Upper lobe of right lung (tissue), 1 donor: Measurements from ENCODE around the gene RHO. TPM values are rescaled to one million over a fixed set of nuclear protein-coding genes. Genes with fewer than 3 reads are reported as not detected.

ENCODE experiments used
- ATAC-seq: fragments of 200-7000 bp; cut with Tn5 transposase; one replicate; pipeline ENCODE4 v1.9.1; 2020; ENCODE audit warnings: mild to moderate bottlenecking, moderate library complexity
- DNase-seq: peaks from one replicate; pipeline ENCODE4 v3.0.0-alpha.2; 2020
- H3K27ac ChIP-seq: fragments of 200-600 bp; one replicate; pipeline ENCODE4 v1.8.0; 2022
- H3K27me3 ChIP-seq: fragments of 200-600 bp; one replicate; pipeline ENCODE4 v1.8.0; 2022; ENCODE audit warnings: mild to moderate bottlenecking
- H3K36me3 ChIP-seq: fragments of 200-600 bp; one replicate; pipeline ENCODE4 v1.8.0; 2022
- H3K4me1 ChIP-seq: fragments of 200-600 bp; one replicate; pipeline ENCODE4 v1.8.0; 2022
- H3K4me3 ChIP-seq: fragments of 200-600 bp; one replicate; pipeline ENCODE4 v1.8.0; 2022; ENCODE audit warnings: mild to moderate bottlenecking
- H3K9me3 ChIP-seq: fragments of 200-600 bp; one replicate; pipeline ENCODE4 v1.8.0; 2022
- CTCF ChIP-seq: fragments of 200-600 bp; IDR thresholded peaks from one replicate; pipeline ENCODE4 v1.8.0; 2022; ENCODE audit warnings: antibody characterized with exemption
- intact Hi-C: fragments of 100-400 bp; cut with DNase I; formaldehyde crosslinking; loops from one replicate; pipeline ENCODE4 v1.11.0; 2022
- total RNA-seq: library from RNA; stranded (reverse); fragmentation: NEBNext Ultra II Directional; extraction: Animal tissue kit (Norgen Biotek cat#: 25700); gene quantifications from one replicate; pipeline ENCODE4 v1.2.1, GENCODE V29; 2021
- donor health status: DM: no; HTN: yes; CAD: no; lungs with severe emphysema.

Gene RHO
- total RNA-seq, 1 donor from 2014 or later: not detected

GRCh38 chr3:129564981-129565644, 36.7 kb downstream of the RHO start:
- ATAC-seq (peak; percentile 3), DNase-seq (no peak)
- Histone ChIP-seq H3K36me3 (peaks cover 98% of the 10 kb centered on the region), H3K9me3 (no peaks in the 10 kb centered on the region), H3K27ac (peak overlapping the region; percentile 6), H3K4me1 (peaks cover 56% of the 10 kb centered on the region), H3K4me3 (no peak overlapping the region), H3K27me3 (no peaks in the 10 kb centered on the region)
- intact Hi-C loops: no loop called here
- TF ChIP-seq CTCF: no peak

GRCh38 chr3:129565902-129566301, 37.5 kb downstream of the RHO start:
- no peaks in the 10 kb centered on the region for H3K9me3 ChIP-seq
- no peak for ATAC-seq
- TF ChIP-seq CTCF: no peak
- H3K4me1 ChIP-seq: peaks cover 48% of the 10 kb centered on the region
- H3K4me3 ChIP-seq: no peak overlapping the region
- H3K27me3 ChIP-seq: no peaks in the 10 kb centered on the region
- H3K36me3 ChIP-seq: peaks cover 100% of the 10 kb centered on the region
- DNase-seq: no peak
- no peak overlapping the region for H3K27ac ChIP-seq
- intact Hi-C loops: no loop called here

GRCh38 chr3:129567176-129567705, 38.8 kb downstream of the RHO start:
- peaks cover 100% of the 10 kb centered on the region for H3K36me3 ChIP-seq
- intact Hi-C loops: no loop called here
- no peak for ATAC-seq
- no peak for TF ChIP-seq CTCF
- H3K9me3 ChIP-seq: no peaks in the 10 kb centered on the region
- H3K4me1 ChIP-seq: peaks cover 35% of the 10 kb centered on the region
- H3K27me3 ChIP-seq: no peaks in the 10 kb centered on the region
- no peak overlapping the region for H3K27ac ChIP-seq
- H3K4me3 ChIP-seq: no peak overlapping the region
- DNase-seq: no peak

GRCh38 chr3:129567939-129568338, 39.5 kb downstream of the RHO start:
- ATAC-seq (no peak), DNase-seq (no peak)
- Histone ChIP-seq H3K4me3 (no peak overlapping the region), H3K27me3 (no peaks in the 10 kb centered on the region), H3K9me3 (no peaks in the 10 kb centered on the region), H3K4me1 (peaks cover 35% of the 10 kb centered on the region), H3K36me3 (peaks cover 100% of the 10 kb centered on the region), H3K27ac (no peak overlapping the region)
- intact Hi-C loops: no loop called here
- TF ChIP-seq CTCF: no peak

- no peak for ATAC-seq
- Histone ChIP-seq H3K4me3 (no peak overlapping the region), H3K27ac (no peak overlapping the region), H3K9me3 (no peaks in the 10 kb centered on the region), H3K36me3 (peaks cover 100% of the 10 kb centered on the region), H3K4me1 (peaks cover 27% of the 10 kb centered on the region), H3K27me3 (no peaks in the 10 kb centered on the region)
- TF ChIP-seq CTCF: no peak
- DNase-seq: no peak
- intact Hi-C loops: no loop called here
Measured at GRCh38 chr3:129569856-129570255, 41.4 kb downstream of the RHO start.
